IPS-18c (cell line): ENCODE measurements around the gene FAM229B.
A peak's percentile ranks its signal among the peaks of the same experiment; 100 is the strongest.
"Not testable (repeated sequence)": the region's sequence is repeated elsewhere in the genome, so short reads cannot be mapped to it uniquely, and the experiment has no call there.

Experiments used
- H3K4me3 ChIP-seq: 2 replicates; pipeline ENCODE4 v1.7.0; 2013; ENCODE audit warnings: low read depth, mild to moderate bottlenecking, low read length, moderate library complexity; ENCODE audit not compliant: insufficient read depth
- H3K9me3 ChIP-seq: one replicate; pipeline ENCODE4 v1.6.1; 2013; ENCODE audit warnings: mild to moderate bottlenecking, low read length, moderate library complexity; ENCODE audit not compliant: control insufficient read depth, insufficient read depth

The FAM229B gene, protein sequence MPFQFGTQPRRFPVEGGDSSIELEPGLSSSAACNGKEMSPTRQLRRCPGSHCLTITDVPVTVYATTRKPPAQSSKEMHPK

DNA sequence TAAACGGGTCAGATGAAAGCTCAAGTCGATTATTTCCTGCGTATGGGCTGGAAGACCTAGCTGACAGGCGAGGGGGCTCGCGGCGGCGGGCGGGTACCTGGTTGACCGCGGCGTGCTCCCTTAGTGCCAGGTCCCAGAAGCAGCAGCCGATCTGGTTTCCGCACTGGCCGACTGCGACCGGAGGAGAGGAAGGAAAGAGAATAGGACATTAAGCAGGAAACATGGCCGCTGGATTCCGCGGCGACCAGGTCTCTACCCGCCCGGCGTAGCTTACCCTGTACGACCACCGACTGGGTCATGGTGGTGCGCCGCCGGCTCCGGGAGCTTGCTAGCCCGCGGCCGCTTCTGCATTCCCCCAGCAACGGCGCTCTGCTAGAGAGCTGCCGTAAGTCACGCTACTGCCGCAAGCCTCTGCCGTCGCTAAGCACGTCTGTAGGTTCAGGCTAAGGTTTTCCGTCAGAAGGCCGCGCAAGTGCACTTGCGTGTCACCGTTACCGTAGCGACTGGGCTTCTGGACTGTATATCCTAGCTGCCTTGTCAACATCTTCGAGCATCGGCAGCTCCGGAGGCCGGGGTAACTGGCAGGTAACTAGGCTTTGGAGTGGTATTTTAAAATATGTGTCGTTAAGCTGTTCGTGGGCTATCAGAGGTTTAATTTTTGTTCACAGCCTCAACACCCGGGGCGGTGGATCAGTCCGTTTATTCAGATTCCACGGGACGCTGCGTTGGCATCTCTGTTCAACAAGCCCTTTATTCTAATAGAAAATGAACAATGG is at the start of gene FAM229B, which contains the start of gene TUBE1:
Gene FAM229B (plus strand): TSS at position 456 of the 776 bp plus-strand sequence. CDS start 11,693 bp downstream, outside the sequence.
Gene TUBE1 (minus strand): TSS at position 347 of the 776 bp plus-strand sequence. CDS start 48 bp downstream, at position 299.
- no peaks in the 10 kb centered on the region for H3K9me3 ChIP-seq
- peak within 1 kb of the TSS; percentile 71 for H3K4me3 ChIP-seq

DNA sequence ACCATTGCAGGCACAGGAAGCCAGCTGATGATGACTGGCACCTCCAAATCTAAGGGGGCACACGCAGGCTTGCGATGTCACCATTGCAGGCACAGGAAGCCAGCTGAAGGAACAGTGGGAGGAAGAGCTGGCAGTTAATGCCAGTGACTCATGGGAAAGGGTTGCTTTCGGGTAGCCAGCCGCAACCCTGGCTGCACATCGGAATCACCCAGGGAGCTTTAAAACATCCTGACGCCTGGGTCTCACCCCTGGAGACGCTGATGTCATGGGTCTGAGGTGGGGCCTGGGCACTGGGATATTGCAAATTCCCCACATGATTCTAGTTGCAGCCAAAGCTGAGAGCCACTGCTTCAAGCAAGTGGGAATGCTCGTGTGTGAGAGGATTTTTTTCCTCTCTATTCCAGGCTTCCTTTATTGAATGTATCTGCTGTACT is 49.6 kb upstream of the FAM229B start:
- Histone ChIP-seq H3K4me3 (no peak overlapping the region), H3K9me3 (no peaks in the 10 kb centered on the region)

DNA sequence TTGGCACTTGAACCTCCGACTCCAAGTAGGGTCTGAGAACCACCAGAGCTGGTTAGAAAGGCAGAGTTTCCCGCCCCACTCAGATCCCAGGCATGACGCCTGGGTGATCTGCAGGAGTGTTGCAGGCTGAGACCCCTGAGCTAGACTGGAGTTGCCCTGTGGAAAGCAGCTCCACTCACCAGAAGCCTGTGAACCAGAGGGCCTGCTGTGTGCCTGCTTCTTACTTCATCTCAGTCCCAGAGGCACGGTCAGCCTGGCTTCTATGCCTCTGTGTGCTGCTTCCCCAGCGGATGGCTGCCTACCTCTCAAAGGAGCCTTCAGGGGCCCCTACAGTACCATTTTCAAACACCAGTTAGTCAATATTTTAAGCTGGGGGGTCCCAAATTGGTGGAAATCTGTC is 49.1 kb upstream of the FAM229B start:
- H3K9me3 ChIP-seq = no peaks in the 10 kb centered on the region
- H3K4me3 ChIP-seq = no peak overlapping the region

DNA sequence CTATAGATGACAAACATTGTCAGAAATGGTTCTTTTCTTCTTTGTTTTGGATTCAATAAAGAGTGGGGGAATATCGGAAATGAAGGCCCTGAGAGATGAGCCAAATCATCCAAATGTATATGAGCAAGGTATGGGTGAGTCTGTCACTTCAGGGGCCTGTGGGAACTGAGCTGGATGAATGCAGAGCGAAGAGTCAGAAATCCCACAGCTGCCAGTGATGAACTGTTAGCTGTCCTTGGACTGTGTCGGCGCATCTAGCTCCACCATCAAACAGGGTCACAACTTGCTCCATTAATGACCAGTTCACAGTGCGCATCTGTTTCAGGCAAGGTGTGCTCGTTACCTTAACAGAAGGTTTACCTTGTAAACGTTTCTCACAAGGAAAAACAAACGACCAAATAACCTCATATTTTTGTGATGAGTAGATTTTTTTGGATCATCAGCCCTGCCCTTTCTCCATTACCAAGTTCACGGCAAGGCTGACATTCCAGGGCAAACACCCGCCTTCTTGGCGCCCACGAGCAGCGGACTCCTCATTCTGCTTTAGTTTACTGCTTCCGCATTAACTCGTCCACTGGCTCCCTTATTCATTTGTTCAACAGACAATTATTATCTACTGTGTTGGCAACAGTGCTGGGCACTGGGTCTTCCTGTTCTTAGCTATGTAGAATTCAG is 48.5 kb upstream of the FAM229B start:
- no peak overlapping the region for H3K4me3 ChIP-seq
- no peaks in the 10 kb centered on the region for H3K9me3 ChIP-seq

DNA sequence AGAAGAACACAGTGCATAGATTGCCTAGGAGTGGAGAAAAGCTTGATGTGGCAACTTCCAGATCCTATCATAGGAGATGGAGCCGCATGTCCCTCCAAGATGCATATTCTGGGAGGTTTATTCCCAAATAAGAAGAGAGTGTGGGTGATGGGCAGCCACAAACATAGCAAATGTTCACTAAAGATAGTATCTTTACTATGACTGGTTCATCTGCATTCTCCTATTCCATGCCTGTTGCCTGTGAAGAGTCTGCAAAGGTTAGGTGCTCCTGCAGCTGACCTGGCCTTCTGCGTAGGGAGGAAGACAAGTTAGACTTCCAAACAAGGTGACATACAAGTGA is 48.0 kb upstream of the FAM229B start:
- no peak overlapping the region for H3K4me3 ChIP-seq
- H3K9me3 ChIP-seq = no peaks in the 10 kb centered on the region

DNA sequence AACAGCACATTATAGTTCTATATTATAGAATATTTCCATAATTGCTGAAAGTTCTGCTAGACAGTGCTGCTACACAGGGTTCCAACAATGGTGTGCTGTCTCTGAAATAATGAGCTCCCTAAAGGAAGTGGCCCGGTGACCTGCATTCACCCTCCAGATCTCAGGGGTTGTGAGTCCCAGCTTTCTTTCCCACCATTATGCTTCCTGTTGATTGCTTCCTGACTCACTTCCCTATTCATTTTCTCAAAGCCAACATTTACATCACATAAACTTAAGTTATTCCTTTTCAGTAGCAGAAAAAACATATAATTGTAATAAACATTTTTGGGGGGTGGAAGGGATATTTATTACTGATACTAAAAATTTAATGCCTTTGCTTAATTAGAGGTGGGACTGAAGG is 46.4 kb upstream of the FAM229B start:
- Histone ChIP-seq H3K4me3 (no peak overlapping the region), H3K9me3 (no peaks in the 10 kb centered on the region)

DNA sequence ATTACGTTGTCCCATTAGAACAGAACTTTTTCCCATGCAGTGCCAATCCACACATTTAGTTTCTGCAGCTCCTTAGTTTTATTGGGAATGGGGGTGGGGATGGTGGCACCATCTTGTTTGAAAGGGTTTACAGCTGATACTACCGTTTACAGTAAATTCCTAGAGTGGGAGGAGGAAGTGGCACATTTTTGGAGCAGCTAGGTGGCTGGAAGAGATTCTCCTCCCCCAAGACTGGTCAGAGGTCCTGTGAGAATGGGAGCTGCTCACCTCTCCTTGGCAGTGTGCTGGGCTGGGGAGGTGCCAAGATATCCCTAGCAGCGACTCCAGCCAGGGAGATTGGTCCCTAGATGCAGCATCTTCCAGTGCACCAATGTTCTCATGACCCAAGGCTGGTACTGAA is 45.9 kb upstream of the FAM229B start:
- Histone ChIP-seq H3K9me3 (no peaks in the 10 kb centered on the region), H3K4me3 (no peak overlapping the region)

DNA sequence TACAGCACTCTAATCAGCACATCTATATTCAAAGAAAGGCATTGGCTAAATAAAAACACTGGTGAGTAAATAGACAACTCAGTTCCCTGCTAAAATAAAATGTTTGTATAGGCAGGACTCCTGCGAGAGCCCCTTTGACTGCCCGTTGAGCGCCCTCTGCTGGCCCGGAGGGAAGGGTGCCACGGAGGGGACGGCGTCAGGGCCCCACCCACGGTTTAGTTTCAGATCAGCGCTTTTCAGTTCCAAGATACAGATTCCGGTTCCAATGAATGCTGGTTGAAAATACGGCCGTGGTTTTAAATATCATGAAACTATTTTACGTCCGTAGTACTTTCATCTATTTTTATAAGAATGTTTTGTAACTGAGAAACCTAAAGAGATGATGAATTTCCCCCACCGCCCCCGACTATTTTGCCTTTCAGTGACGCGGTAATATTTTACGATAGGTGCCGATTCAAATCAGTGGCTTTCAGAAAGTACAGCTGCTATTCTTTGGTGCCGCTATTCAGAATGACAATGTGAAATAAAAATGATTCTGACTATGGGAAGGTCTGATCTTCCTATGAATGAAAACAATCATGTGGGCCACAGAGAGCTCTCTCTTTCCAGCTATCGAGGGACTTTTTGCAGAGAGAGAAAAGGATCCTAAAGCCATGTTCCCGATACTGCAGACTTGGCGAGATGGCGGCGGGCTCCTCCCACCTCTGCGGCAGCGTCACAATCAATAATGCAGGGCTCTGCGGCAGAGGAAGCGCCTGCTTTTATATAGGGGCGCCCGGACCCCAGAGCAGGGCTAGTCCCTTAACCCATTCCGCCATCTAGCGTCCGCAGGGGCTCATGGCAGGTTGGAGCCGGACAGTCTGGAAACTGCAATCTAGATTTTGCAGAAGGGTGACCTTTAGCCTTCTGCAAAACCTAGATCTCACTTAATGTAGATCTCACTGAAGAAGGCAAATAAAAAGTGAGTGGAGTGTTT is 44.1 kb upstream of the FAM229B start:
- Histone ChIP-seq H3K4me3 (peak overlapping the region; percentile 64), H3K9me3 (no peaks in the 10 kb centered on the region)

DNA sequence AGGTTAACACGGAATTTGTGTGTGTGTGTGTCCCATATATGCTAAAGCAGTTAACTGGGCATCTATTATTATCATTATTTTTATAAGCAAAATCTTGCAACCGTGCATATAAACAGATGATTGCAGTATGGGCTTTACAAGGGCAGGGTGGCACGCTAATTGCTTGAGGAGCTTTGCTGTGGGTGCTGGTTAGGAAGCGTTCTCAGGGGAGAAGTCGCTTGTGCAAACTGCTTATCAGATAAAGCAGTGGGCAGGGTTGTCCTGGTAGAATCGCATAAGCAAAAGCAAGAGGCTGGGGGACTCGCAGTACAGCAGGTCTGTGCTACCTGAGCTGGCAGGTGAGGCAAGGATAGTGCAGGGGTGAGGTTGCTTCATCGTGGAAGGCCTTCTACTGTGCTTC is 43.2 kb upstream of the FAM229B start:
- no peaks in the 10 kb centered on the region for H3K9me3 ChIP-seq
- H3K4me3 ChIP-seq = no peak overlapping the region

DNA sequence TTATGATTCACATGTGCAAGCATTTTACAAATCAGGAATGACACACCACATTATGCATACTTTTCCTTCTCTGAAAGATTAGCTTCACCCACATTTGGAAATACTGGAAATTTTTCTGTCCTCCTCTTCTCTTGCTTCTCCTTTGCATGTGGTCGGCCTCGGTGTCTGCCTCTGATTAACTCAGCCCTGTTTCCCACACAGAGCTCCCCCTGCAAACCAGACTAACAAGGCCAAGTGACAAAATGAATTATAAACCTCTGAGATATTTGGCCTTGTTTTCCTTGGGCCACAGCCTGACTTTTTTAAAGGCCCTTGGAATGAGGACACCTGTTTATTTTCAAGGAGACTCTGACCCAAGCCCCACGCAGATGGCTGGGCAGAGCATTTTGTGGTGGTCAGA is 42.5 kb upstream of the FAM229B start:
- H3K9me3 ChIP-seq = no peaks in the 10 kb centered on the region
- no peak overlapping the region for H3K4me3 ChIP-seq

DNA sequence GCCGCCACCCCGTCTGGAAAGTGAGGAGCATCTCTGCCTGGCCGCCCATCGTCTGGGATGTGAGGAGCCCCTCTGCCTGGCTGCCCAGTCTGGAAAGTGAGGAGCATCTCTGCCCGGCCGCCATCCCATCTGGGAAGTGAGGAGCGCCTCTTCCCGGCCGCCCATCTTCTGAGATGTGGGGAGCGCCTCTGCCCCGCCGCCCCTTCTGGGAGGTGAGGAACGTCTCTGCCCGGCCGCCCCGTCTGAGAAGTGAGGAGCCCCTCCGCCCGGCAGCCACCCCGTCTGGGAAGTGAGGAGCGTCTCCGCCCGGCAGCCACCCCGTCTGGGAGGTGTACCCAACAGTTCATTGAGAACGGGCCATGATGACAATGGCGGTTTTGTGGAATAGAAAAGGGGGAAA is 39.9 kb upstream of the FAM229B start:
- H3K4me3 ChIP-seq, H3K9me3 ChIP-seq: not testable (repeated sequence)

DNA sequence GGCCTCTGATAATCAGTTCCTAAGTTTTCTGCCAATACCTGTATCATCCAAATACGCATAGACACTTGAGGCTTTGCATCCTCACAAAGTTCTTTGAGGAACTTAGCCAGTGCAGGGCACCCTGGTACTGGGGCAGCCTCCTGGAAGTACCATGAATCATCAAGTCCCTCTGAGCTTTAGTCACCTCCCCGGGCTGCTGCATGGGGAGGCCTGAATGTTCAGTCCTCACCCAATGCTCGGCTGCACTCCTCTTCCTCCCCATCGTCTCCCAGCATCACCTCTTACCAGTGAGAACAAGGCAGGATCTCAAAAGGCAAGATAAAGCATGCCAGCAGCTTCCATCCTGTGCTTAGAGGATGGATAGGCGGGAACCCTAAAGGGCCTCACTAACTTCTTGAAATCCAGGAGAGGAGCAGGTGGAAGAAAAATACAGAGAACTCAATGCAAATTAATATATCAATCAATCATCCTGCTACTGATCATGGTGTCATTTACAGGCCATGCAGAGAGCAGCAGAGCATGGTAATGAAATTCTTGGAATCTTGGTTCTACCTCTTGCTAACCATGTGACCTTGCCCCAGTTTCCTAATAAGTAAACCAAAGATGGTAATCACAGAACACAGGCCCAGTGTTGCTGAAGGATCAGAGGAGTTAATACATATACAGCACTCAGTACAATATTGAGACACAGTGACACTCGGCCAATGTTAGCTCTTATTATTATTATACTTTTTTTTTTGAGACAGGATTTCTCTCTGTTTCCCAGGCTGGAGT is 38.2 kb upstream of the FAM229B start:
- H3K4me3 ChIP-seq = no peak overlapping the region
- H3K9me3 ChIP-seq = no peaks in the 10 kb centered on the region

DNA sequence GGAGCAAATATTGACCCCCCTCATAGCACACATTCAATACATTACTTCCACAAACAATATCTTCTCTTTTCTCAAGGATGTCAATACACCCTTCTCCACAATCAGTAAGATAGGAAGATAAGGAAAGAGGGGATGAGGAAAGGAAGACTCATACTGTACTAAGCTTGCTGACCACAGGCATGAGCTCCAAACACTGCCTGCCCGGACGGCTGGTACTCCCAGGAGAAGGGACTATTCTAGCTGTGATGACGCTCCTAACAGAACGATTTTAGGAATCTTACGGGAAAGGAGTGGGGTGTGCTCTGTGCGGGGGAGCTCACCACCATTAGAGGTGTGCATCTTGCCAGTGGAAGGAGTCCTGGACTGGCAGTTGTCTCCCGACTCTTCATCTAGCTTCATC is 37.4 kb upstream of the FAM229B start:
- no peak overlapping the region for H3K4me3 ChIP-seq
- no peaks in the 10 kb centered on the region for H3K9me3 ChIP-seq

DNA sequence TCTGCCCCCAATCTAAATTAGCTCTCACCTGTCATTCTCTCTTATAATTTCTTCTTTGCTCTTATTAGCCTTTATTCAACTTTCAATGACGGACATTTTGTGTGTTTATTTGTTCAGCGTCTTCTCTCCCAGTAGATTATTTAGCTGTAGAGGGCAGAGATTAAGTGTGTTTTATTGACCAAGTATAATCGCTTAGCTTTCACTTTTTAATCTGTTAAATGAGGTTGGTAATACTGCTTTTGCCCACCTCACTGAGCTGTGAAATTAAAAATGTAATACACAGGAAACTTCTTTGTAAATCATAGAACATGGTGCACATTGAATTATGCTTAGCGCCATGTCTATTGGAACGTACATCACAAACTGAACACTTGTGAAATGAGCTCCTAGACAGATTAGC is 37.0 kb upstream of the FAM229B start:
- Histone ChIP-seq H3K9me3 (no peaks in the 10 kb centered on the region), H3K4me3 (no peak overlapping the region)

DNA sequence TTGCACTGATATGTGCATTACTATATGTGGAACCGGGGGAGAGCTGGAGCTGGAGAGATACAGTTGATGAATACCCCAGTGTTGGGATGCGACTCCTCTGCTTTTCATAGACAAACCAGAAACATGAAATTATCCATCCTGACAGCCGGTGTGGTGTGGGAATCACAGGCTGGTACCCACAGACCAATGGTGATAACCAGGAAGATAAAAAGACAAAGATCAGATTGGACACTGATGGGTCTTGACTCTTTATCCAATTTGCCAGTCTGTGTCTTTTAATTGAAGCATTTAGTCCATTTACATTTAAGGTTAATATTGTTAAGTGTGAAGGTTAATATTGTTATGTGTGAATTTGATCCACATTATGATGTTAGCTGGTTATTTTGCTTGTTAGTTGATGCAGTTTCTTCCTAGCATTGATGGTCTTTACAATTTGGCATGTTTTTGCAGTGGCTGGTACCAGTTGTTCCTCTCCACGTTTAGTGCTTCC is 36.1 kb upstream of the FAM229B start:
- H3K4me3 ChIP-seq, H3K9me3 ChIP-seq: not testable (repeated sequence)

DNA sequence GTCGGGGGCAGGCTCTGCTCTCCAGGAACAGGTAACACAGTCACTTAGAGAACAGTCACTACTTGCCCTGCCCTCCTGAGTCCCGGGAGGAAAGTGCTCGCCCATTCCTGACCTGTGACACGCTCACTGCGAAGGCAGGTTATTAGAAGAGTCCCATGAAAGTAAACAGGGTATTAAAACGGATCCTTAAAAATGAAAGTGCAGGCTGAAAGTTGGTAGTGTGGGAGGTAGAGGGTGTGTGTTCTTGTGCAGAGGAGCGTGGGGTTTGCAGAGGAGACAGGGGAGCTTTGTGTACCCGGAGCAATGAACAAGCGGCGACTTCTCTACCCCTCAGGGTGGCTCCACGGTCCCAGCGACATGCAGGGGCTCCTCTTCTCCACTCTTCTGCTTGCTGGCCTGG is 33.4 kb upstream of the FAM229B start, which contains the start of gene CCN6:
Gene CCN6 (plus strand): TSS at position 104 of the 400 bp plus-strand sequence. CDS start 254 bp downstream, at position 358.
- H3K9me3 ChIP-seq = no peaks in the 10 kb centered on the region
- no peak within 1 kb of the TSS for H3K4me3 ChIP-seq
